ENCODE measurements around the gene CHCHD2.

DNA sequence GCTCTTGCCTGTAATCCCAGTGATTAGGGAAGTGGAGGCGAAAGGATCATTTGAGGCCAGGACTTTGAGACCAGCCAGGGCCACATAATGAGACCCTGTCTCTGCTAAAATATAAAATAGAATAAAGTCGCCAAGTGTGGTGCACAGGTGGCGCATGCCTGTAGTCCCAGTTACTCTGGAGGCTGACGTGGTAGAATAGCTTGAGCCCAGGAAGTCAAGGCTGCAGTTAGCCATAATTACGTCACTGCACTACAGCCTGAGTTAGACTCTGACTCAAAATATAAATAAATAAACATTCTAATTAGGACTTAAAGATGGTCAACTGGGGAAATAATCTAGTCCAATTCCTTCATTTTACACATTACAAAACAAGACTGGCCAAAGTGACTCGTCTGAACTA is 768 bp downstream of the CHCHD2 start:
- TF ChIP-seq, protein P1, sequence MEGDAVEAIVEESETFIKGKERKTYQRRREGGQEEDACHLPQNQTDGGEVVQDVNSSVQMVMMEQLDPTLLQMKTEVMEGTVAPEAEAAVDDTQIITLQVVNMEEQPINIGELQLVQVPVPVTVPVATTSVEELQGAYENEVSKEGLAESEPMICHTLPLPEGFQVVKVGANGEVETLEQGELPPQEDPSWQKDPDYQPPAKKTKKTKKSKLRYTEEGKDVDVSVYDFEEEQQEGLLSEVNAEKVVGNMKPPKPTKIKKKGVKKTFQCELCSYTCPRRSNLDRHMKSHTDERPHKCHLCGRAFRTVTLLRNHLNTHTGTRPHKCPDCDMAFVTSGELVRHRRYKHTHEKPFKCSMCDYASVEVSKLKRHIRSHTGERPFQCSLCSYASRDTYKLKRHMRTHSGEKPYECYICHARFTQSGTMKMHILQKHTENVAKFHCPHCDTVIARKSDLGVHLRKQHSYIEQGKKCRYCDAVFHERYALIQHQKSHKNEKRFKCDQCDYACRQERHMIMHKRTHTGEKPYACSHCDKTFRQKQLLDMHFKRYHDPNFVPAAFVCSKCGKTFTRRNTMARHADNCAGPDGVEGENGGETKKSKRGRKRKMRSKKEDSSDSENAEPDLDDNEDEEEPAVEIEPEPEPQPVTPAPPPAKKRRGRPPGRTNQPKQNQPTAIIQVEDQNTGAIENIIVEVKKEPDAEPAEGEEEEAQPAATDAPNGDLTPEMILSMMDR (IDR thresholded peaks at IDR 0.05), result no peak
- TF ChIP-seq ZFX (IDR thresholded peaks at IDR 0.05; ENCODE audit: borderline replicate concordance), result no peak

All from 22Rv1 (cell line).